HG02610 (cell line): ENCODE data around the gene LPCAT1.
"Not testable (repeated sequence)": the region's sequence is repeated elsewhere in the genome, so short reads cannot be mapped to it uniquely, and the experiment has no call there.

Experiments
- ATAC-seq: cut with Tn5 transposase; IDR thresholded peaks from one replicate; pipeline ENCODE4 v1.9.1; 2021; ENCODE audit warnings: mild to moderate bottlenecking, moderate library complexity; ENCODE audit not compliant: unreplicated experiment

The LPCAT1 gene

GRCh38 chr5:1541702-1542400 is 18.1 kb upstream of the LPCAT1 start:
- no peak for ATAC-seq

GRCh38 chr5:1540831-1541701 is 17.3 kb upstream of the LPCAT1 start:
- no peak for ATAC-seq

DNA sequence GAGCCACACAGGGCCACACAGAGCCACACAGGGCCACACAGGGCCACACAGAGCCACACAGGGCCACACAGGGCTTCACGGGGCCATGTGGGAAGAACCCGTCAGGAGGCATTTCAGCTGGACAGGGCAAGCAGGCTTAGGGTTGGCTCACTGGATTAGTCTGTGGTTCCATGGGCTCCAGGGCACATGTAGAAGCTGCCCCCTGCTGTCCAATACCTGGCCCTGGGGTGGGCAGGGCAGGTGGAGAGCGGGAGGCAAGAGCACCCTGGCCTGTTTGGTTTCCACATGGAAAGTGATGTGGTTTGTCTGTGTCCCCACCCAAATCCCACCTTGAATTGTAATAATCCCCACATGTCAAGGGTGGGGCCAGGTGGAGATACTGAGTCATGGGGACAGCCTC is 16.4 kb upstream of the LPCAT1 start:
- no peak for ATAC-seq

GRCh38 chr5:1539393-1540161 is 15.8 kb upstream of the LPCAT1 start:
- ATAC-seq: not testable (repeated sequence)

DNA sequence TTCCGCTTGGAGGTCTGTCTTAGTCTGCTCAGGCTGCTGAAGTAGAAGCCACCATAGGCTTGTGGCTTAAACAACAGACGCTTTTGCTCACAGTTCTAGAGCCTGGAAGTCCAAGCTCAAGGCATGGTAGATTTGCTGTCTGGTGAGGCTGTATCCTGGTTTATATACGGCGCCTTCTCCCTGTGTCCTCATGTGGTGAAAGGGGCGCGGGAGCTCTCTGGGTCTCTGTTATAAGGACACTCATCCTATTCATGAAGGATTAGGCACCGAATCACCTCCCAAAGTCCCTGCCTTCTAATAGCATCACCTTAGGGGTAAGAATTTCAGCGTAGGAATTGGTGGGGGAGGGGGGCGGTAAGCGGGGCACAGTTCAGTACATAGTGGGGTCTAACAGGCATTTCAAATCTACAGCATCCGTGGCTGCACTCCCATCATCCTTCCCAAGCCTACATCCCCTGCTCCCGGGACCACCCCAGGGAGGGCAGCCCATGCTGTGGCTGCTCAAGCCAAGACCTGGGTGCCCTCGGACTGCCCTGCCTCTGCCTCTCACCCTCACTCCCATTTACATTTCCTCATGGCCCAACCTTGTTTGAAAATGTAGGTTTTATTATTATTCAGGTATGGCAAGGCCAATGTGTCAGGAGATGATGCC is 15.1 kb upstream of the LPCAT1 start:
- no peak for ATAC-seq

DNA sequence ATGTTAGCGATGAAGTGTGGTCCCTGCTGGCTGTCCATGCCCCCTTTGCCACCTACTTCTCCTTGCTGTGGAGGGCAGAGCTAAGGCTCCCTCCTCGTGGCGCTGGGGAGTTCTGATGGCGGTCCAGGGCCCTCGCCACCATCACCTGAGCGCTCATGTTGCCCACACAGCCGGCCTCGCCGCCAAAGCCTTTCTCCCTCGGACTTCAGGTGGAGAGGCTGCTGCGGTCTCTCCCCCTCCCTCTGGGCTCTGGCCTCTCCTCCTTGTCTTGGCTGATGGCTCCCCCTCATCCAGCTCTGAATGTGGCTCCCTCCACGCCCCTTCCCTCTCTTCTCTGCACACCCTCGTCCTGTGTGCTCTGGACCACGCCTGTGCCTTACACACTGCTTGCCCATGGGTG is 14.5 kb upstream of the LPCAT1 start:
- ATAC-seq: no peak

- ATAC-seq: no peak
Measured at GRCh38 chr5:1537603-1538154, 13.9 kb upstream of the LPCAT1 start.

DNA sequence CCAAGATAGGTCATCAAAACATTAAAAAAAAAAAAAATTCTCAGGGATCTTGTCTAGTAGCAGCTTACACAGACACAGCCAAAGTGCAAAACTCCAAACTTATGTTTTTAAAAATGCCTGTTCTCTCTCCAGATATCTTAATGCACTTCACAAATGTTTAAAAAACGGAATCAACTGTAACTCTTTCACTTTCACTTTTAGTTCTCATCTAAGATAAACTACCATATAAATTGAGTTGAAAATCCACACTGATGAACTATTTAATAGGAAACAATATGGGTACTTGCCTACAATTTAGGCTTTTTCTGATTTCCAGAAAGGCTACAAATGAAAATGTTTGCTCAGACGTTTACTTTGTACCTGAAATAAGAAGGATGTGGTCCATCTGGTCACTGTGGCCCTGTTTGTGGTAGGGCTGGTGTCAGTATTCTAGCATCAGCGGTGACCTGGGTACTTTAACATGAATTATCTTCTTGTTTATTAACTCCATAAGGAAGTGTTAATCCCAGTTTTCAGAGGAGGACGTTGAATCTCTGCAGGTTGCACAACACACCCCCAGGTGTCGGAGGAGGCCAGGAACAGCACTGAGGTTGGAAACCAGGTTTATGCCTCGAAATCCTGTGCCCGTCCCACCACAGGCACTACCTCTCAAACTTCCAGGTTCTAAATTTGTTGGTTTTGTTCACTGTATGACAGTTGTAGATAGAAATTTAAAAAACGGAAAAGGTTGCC is 13.3 kb upstream of the LPCAT1 start:
- no peak for ATAC-seq

DNA sequence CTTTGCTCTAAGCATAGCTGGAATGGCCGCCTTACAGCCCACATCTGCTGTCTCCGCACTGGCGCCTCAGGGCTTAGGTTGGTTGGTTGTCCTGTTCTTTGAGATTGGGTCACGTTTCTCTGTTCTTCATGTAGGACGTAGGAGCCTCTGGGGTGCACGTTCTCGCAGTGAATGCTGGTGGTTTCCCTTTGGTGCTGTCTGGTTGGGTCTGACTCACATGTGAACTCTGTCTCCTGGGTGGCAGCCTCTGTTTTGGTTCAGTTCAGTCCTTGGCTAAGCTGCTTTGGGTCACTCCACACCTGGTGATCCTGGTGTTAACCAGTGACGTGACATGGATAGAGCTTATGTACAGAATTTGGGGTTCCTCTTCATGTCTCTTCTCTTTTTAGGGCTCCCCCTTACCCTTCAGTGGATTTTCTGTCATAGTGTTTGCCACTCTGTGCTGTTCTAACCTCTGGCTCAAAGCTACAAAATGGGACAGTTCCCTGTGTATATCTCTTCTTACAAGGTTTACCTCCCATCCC is 12.6 kb upstream of the LPCAT1 start:
- peak; percentile 99 for ATAC-seq

DNA sequence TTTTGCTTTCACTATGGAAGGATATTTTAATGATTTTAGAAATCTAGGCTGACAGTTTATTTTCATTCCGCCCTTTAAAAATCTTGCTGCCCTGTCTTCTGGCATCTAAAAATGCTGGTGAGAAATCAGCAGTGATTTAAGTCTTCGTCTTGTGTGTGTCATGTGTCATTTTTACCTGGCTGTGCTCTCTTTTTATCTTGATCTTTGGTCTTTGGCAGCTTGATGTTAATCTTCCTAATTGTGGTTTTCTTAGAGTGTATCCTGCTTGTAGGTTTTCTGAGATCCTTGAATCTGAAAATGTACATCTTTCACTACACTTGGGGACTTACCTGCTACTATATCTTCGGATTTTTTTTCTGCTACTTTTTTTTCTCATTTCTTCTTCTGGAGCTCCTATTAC is 11.9 kb upstream of the LPCAT1 start:
- ATAC-seq: no peak

DNA sequence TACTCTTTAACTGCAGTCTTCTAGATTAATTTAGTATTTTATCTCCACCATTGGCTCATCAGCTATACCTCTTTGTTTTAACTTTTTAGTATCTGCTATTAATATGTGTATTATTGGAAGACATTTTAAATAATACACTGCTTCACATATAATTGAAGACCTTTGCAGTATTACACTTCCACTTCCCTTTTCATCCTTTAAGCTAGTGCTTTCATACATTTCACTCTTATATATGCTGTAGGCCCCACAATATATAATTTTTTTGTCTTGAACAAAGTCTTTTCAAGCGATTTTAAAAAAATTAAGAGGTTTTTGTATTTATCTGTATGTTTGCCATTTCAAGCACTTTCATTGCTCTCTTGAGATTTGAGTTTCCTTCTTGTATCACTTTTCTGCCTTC is 8.6 kb upstream of the LPCAT1 start:
- ATAC-seq: no peak

GRCh38 chr5:1529498-1529897 is 5.7 kb upstream of the LPCAT1 start:
- ATAC-seq: no peak

DNA sequence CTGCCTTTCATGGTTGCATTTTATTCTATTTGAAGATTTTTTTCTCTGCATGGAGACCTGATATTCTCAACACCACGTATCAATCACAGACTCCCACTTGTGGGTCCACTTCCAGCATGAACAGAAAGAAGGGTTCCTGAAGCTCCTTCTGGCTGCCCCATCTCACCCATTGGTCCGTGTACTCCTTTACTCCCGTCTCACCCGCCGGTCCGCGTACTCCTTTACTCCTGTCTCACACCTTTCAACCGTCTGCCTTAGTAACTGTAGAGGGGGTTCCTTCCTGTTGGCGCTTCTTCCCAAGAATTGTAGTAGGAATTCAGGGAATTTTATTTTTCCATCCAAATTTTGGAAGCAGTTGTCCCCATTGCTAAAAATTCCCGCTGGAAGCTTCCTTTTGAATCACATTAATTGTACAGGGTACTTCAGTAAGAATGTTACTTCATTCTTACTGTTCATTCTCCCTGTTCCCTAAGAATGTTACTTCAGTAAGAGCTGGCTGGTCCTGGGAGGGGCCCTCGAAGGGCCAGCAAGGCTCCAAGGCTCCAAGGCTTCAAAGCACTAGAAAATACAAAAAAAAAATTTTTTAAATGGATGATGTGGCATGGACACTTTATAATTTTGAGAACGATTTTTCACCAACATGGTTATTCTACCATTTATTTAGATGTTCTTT is 3.9 kb upstream of the LPCAT1 start:
- no peak for ATAC-seq

- no peak for ATAC-seq
Measured at GRCh38 chr5:1526681-1527131, 2.9 kb upstream of the LPCAT1 start.

DNA sequence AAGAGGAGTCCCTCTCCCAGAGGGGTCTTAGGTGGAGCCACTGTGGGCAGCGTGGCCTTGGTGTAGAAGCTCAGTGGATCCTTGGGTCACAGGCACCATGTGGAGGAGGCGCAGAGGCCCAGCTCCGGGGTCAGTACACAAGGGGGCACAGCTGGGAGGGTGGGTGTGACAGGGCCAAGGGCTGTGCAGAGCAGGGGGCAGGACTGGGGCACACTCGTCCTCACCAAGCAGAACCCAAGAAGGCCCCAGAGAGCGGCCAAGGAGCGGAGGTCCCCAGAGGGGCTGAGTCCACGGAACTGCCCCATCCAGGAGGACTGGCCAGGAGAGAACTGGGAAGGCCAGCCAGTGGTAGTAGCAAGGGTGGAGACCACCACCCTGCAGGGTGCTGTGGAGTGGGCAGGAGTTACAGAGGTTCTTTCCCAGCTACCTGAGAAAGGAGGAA is 2.5 kb upstream of the LPCAT1 start:
- no peak for ATAC-seq

GRCh38 chr5:1525624-1526189 is 1.9 kb upstream of the LPCAT1 start:
- no peak for ATAC-seq

DNA sequence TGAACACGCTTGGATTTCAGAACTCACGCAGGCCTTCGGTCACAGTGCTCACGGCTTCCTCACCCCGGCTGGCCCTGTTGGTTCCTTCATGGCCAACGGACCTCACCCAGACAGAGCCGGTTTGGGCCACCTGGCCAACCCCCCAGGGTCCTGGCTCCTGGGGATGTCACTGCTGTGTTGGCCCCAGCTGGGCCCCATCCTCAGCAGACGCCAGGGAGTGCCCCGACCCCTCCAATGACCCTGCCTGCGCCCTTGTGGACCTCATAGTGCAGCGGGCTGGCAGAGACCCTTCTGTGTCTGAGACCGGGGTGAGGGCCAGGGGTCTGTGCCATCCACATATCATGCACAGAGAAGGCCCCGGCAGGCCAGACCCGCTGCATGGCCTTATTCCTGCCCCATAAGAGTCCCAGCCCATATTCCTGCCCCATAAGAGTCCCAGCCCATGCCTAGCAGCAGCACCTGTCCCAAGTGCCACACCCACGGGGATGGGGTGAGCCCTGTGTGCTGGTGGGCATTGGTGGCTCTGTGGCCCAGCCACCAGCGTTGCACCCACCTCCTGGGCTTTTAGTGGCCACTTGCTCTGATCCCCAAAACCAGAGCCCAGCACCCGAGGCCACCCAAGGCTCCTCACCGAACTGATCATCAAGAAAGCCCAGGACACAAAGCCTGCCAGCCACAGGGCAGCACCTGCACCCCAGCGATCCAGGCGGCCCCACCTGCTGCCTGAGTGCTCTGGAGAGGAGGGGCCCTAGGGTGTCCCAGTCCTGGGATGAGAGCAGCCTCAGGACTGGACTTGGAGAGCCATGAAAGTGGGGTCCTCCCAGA is 1.3 kb upstream of the LPCAT1 start:
- no peak for ATAC-seq

GRCh38 chr5:1524481-1524798 is 680 bp upstream of the LPCAT1 start:
- ATAC-seq: no peak
